Stomach (tissue), 9 donors: ENCODE data around the gene PLPPR2. TPM values are rescaled to one million over a fixed set of nuclear protein-coding genes. Genes with fewer than 3 reads are reported as not detected.

Source experiments
- DNase-seq, 2 donors: peaks; one replicate each; pipeline versions ENCODE4 v3.0.0 to v3.0.0-alpha.2; 2013 to 2019
- H3K27ac ChIP-seq, 5 donors: fragments of 200-600 bp in 4 of 5; sonication (generic) in 4 of 5; one replicate each; pipeline ENCODE4 v1.5.1; 2013 to 2019; ENCODE audit warnings: mild to moderate bottlenecking in 1 of 5, moderate library complexity in 1 of 5
- H3K27me3 ChIP-seq, 3 donors: fragments of 200-600 bp; sonication (generic); one replicate each; pipeline ENCODE4 v1.5.1; 2017 to 2019; ENCODE audit warnings: mixed run types in 1 of 3
- H3K36me3 ChIP-seq, 4 donors: fragments of 200-600 bp; sonication (generic); 1 replicate in 3 of 4; 2 replicates in 1 of 4; pipeline ENCODE4 v1.5.1; 2016 to 2019
- H3K4me1 ChIP-seq, 4 donors: fragments of 200-600 bp; sonication (generic); one replicate each; pipeline ENCODE4 v1.5.1; 2016 to 2019
- H3K4me3 ChIP-seq, 4 donors: fragments of 200-600 bp; sonication (generic) in 3 of 4; one replicate each; pipeline ENCODE4 v1.5.1; 2016 to 2019; ENCODE audit warnings: mild to moderate bottlenecking in 1 of 4
- H3K9me3 ChIP-seq, 4 donors: fragments of 200-600 bp; sonication (generic); one replicate each; pipeline ENCODE4 v1.5.1; 2016 to 2019
- CTCF ChIP-seq, 7 experiments: fragments of 450-650 bp in 4 of 7; fragments of 200-600 bp in 3 of 7; sonication (generic) in 3 of 7; IDR thresholded peaks; one replicate each; pipeline ENCODE4 v1.5.1; 2016 to 2019; ENCODE audit warnings: antibody characterized with exemption in 7 of 7, control low read depth in 2 of 7, mild to moderate bottlenecking in 1 of 7
- EP300 ChIP-seq: sonication (generic); formaldehyde crosslinking; IDR thresholded peaks from one replicate; pipeline ENCODE4 v1.6.1; 2017; ENCODE audit warnings: antibody characterized with exemption
- POLR2A ChIP-seq, 4 donors: fragments of 450-650 bp; IDR thresholded peaks; one replicate each; pipeline ENCODE4 v1.6.1; 2016; ENCODE audit warnings: antibody characterized with exemption in 4 of 4, control low read depth in 2 of 4, mild to moderate bottlenecking in 1 of 4, moderate library complexity in 1 of 4
- POLR2AphosphoS5 ChIP-seq, 3 donors: sonication (generic); formaldehyde crosslinking; IDR thresholded peaks; one replicate each; pipeline ENCODE4 v1.6.1; 2016; ENCODE audit warnings: antibody characterized with exemption in 3 of 3
- WGBS, 5 donors: extraction: QIAGEN DNeasy Blood & Tissue Kit in 3 of 5; methylation state at CpG; one replicate each; pipeline versions ENCODE4 v1.1.5 to v1.1.7; 2013 to 2018; 5-methylcytosine and 5-hydroxymethylcytosine counted together
- intact Hi-C: fragments of 100-400 bp; cut with DNase I; formaldehyde crosslinking; loops from one replicate; pipeline ENCODE4 v1.15.1; 2023; ENCODE audit warnings: low total_unique reads
- polyA plus RNA-seq, 3 donors: library from polyadenylated mRNA; stranded (reverse); fragments of 200-250 nt; gene quantifications; one replicate each; pipeline ENCODE4 v1.2.3, GENCODE V29; 2013
- total RNA-seq, 5 donors: library from RNA; depleted of rRNA; stranded (reverse); fragments of >200 nt; gene quantifications; one replicate each; pipeline versions ENCODE4 v1.1.0 to v1.2.3, GENCODE V29; 2014 to 2016
- donor health status: healthy with polysubstance abuse.
- donor health status: Bipolar disorder and iron deficiency.
- donor health status: healthy.

The PLPPR2 gene
- total and polyA plus RNA-seq, 8 donors = 6.1 to 364 (median 9.8) TPM

DNA sequence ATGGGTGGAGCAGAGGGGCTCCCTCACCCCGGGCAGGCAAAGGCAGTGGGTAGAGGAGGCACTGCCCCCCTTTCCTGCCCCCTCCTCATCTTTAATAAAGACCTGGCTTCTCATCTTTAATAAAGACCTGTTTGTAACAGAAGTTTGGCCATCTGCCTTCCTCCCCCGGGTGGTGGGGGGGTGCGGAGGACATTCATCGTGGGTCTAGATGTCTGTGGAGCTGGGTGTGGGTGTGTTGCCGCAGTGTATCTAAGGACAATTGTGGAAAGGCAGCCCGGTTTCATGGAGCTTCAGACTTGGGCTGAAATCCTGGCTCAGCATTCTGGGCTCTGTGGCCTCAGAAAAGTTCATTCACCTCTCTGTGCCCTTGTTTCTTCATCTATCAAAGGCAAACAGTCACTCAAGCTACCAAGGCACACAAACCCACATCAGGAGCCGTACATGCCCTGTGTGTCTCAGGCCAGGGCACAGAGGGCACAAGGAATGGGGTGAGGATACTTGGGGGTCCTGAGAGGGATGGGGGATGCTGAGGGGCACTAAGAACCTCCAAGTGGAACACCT, 10.4 kb downstream of the PLPPR2 start:
- H3K9me3 ChIP-seq = no peaks in the 10 kb centered on the region
- TF ChIP-seq EP300 = no peak
- TF ChIP-seq CTCF (IDR thresholded peaks at IDR 0.05) = no peak
- TF ChIP-seq POLR2AphosphoS5 (IDR thresholded peaks at IDR 0.05) = no peak
- no peak for TF ChIP-seq POLR2A (IDR thresholded peaks at IDR 0.05)
- no peaks in the 10 kb centered on the region for H3K27me3 ChIP-seq
- intact Hi-C loops = no loop called here
- no peak for DNase-seq
- H3K36me3 ChIP-seq = peaks cover 12 to 94% (median 82%) of the 10 kb centered on the region in 4 donors
- no peak overlapping the region for H3K27ac ChIP-seq
- H3K4me1 ChIP-seq = peaks cover 0 to 13% (median 11%) of the 10 kb centered on the region in 4 donors
- no peak overlapping the region for H3K4me3 ChIP-seq
- WGBS, 5 donors = 60 to 81% (median 75%) methylated on average over 7 of the region's 7 CpGs

- DNase-seq = no peak
- no peaks in the 10 kb centered on the region for H3K4me1 ChIP-seq
- H3K9me3 ChIP-seq = no peaks in the 10 kb centered on the region
- WGBS, 5 donors = 81 to 88% (median 84%) methylated on average over 2 of the region's 2 CpGs
- H3K27ac ChIP-seq = no peak overlapping the region
- no peak overlapping the region for H3K4me3 ChIP-seq
- H3K27me3 ChIP-seq = no peaks in the 10 kb centered on the region
- TF ChIP-seq POLR2AphosphoS5 (IDR thresholded peaks at IDR 0.05) (no peak), CTCF (IDR thresholded peaks at IDR 0.05) (no peak), EP300 (no peak), POLR2A (IDR thresholded peaks at IDR 0.05) (no peak)
- intact Hi-C loops = no loop called here
- peaks cover 12 to 81% (median 72%) of the 10 kb centered on the region in 4 donors for H3K36me3 ChIP-seq
Observed at GRCh38 chr19:11367528-11367927, 12.3 kb downstream of the PLPPR2 start.

DNA sequence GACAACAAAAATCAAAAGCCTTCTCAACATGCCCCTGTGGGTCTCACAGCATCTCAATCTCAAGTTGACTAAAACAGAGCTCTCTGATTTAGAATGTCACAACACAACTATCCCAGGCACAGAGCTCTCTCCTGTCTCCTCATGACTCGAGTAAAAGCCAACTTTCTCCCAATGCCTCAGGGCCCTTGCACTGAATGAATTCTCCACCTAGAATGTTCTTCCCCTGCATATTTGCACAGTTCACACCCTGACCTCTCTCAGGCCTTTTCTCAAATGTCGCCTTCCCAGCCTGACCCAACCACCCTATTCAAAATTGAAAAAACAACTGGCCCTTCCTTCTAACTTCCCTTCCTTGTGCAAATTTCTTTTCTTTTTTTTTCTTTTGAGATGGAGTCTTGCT, 15.5 kb downstream of the PLPPR2 start:
- WGBS, 5 donors = 90 to 96% (median 94%) methylated on average over 2 of the region's 2 CpGs
- Histone ChIP-seq H3K27me3 (no peaks in the 10 kb centered on the region), H3K36me3 (peaks cover 0 to 49% (median 43%) of the 10 kb centered on the region in 4 donors), H3K27ac (no peak overlapping the region), H3K4me3 (no peak overlapping the region), H3K9me3 (no peaks in the 10 kb centered on the region), H3K4me1 (peaks cover 13 to 19% (median 14%) of the 10 kb centered on the region in 4 donors)
- TF ChIP-seq CTCF (IDR thresholded peaks at IDR 0.05) (no peak), POLR2A (IDR thresholded peaks at IDR 0.05) (no peak), EP300 (no peak), POLR2AphosphoS5 (IDR thresholded peaks at IDR 0.05) (no peak)
- no peak for DNase-seq
- intact Hi-C loops = no loop called here

- H3K36me3 ChIP-seq = peaks cover 0 to 28% (median 24%) of the 10 kb centered on the region in 4 donors
- TF ChIP-seq POLR2AphosphoS5 (IDR thresholded peaks at IDR 0.05) (no peak), POLR2A (IDR thresholded peaks at IDR 0.05) (no peak), CTCF (IDR thresholded peaks at IDR 0.05) (no peak), EP300 (no peak)
- intact Hi-C loops = no loop called here
- H3K4me1 ChIP-seq = peaks cover 33 to 42% (median 40%) of the 10 kb centered on the region in 4 donors
- DNase-seq = peak; percentile 44 to 88
- WGBS, 5 donors = 51 to 60% (median 53%) methylated on average over 10 of the region's 10 CpGs
- H3K27ac ChIP-seq = peak overlapping the region in 1 of 5 donors; percentile 96
- no peaks in the 10 kb centered on the region for H3K27me3 ChIP-seq
- H3K9me3 ChIP-seq = no peaks in the 10 kb centered on the region
- H3K4me3 ChIP-seq = peak overlapping the region in 1 of 4 donors; percentile 62
Observed at GRCh38 chr19:11373166-11373884, 18.1 kb downstream of the PLPPR2 start.
